GM21576 (cell line): ENCODE measurements around the gene RREB1.
A peak's percentile ranks its signal among the peaks of the same experiment; 100 is the strongest.

Source experiments
- ATAC-seq: cut with Tn5 transposase; IDR thresholded peaks from one replicate; pipeline ENCODE4 v1.9.1; 2021; ENCODE audit warnings: mild to moderate bottlenecking, moderate library complexity; ENCODE audit not compliant: unreplicated experiment

RREB1 gene

GRCh38 chr6:7107578-7108195 is at the start of gene RREB1:
RREB1 (plus strand) TSS chr6:7107961; CDS start chr6:7181912, 73,951 bp downstream.
- ATAC-seq, result peak; percentile 46

GRCh38 chr6:7058250-7058923 is 49.4 kb upstream of the RREB1 start:
- no peak for ATAC-seq

- ATAC-seq, result no peak
These were observed 46.8 kb upstream of the RREB1 start for GRCh38 chr6:7060769-7061516.

GRCh38 chr6:7062451-7063162 is 45.2 kb upstream of the RREB1 start:
- no peak for ATAC-seq

GRCh38 chr6:7067305-7067704 is 40.5 kb upstream of the RREB1 start:
- no peak for ATAC-seq

GRCh38 chr6:7071405-7071804 is 36.4 kb upstream of the RREB1 start:
- ATAC-seq, result no peak

GRCh38 chr6:7073082-7073820 is 34.5 kb upstream of the RREB1 start:
- no peak for ATAC-seq

- ATAC-seq, result peak; percentile 97
These were observed 33.8 kb upstream of the RREB1 start for GRCh38 chr6:7073821-7074525.

- no peak for ATAC-seq
These were observed 32.9 kb upstream of the RREB1 start for GRCh38 chr6:7074870-7075269.

- no peak for ATAC-seq
These were observed 32.3 kb upstream of the RREB1 start for GRCh38 chr6:7075341-7076000.

GRCh38 chr6:7077856-7078255 is 29.9 kb upstream of the RREB1 start:
- no peak for ATAC-seq

GRCh38 chr6:7078856-7079255 is 28.9 kb upstream of the RREB1 start:
- ATAC-seq, result no peak

- ATAC-seq, result no peak
These were observed 27.4 kb upstream of the RREB1 start for GRCh38 chr6:7080311-7080710.

GRCh38 chr6:7085911-7086310 is 21.9 kb upstream of the RREB1 start:
- ATAC-seq, result peak; percentile 42

- ATAC-seq, result peak; percentile 65
These were observed 21.3 kb upstream of the RREB1 start for GRCh38 chr6:7086488-7086887.

GRCh38 chr6:7087066-7087465 is 20.7 kb upstream of the RREB1 start:
- ATAC-seq, result peak; percentile 2

GRCh38 chr6:7087491-7087979 is 20.2 kb upstream of the RREB1 start:
- peak; percentile 55 for ATAC-seq

GRCh38 chr6:7088076-7088742 is 19.6 kb upstream of the RREB1 start:
- ATAC-seq, result no peak

GRCh38 chr6:7098993-7099392 is 8.8 kb upstream of the RREB1 start:
- no peak for ATAC-seq
